HTERT RPE-1 (cell line): ENCODE data around the gene STK17A.

Experiments used
- in situ Hi-C: fragments of 300-500 bp; cut with MboI; formaldehyde crosslinking; loops from 4 replicates; pipeline ENCODE4 v1.14.3; 2020; ENCODE audit warnings: low sequenced_read_pairs

STK17A gene

GRCh38 chr7:43630482-43630881 lies 47.6 kb downstream of the STK17A start:
- in situ Hi-C loops: no loop called here

- in situ Hi-C loops: no loop called here
These were observed 48.7 kb downstream of the STK17A start for GRCh38 chr7:43631559-43631958.

GRCh38 chr7:43632746-43633145 lies 49.8 kb downstream of the STK17A start:
- in situ Hi-C loops: no loop called here

- in situ Hi-C loops: no loop called here
These were observed 51.5 kb downstream of the STK17A start for GRCh38 chr7:43634384-43634783.

- in situ Hi-C loops: no loop called here
These were observed 53.2 kb downstream of the STK17A start for GRCh38 chr7:43636093-43636492.

GRCh38 chr7:43637114-43637806 lies 54.4 kb downstream of the STK17A start:
- in situ Hi-C loops: no loop called here

- in situ Hi-C loops: no loop called here
These were observed 57.1 kb downstream of the STK17A start for GRCh38 chr7:43639858-43640491.

GRCh38 chr7:43640679-43641078 lies 57.8 kb downstream of the STK17A start:
- in situ Hi-C loops: no loop called here

GRCh38 chr7:43642897-43643630 lies 60.2 kb downstream of the STK17A start:
- in situ Hi-C loops: no loop called here

- in situ Hi-C loops: no loop called here
These were observed 60.9 kb downstream of the STK17A start for GRCh38 chr7:43643846-43644245.

- in situ Hi-C loops: no loop called here
These were observed 62.9 kb downstream of the STK17A start for GRCh38 chr7:43645699-43646226.

GRCh38 chr7:43646603-43647338 lies 63.9 kb downstream of the STK17A start:
- in situ Hi-C loops: no loop called here

- in situ Hi-C loops: no loop called here
These were observed 64.4 kb downstream of the STK17A start for GRCh38 chr7:43647339-43647672.

GRCh38 chr7:43647673-43648472 lies 65.0 kb downstream of the STK17A start:
- in situ Hi-C loops: no loop called here

- in situ Hi-C loops: no loop called here
These were observed 65.8 kb downstream of the STK17A start for GRCh38 chr7:43648473-43649406.

- in situ Hi-C loops: no loop called here
These were observed 66.9 kb downstream of the STK17A start for GRCh38 chr7:43649755-43650274.

GRCh38 chr7:43650457-43651052 lies 67.6 kb downstream of the STK17A start:
- in situ Hi-C loops: no loop called here

- in situ Hi-C loops: no loop called here
These were observed 69.5 kb downstream of the STK17A start for GRCh38 chr7:43652364-43652763.

- in situ Hi-C loops: no loop called here
These were observed 70.6 kb downstream of the STK17A start for GRCh38 chr7:43653466-43653865.
